Kidney (tissue), 14 donors: ENCODE results near the gene ADARB1. TPM values are rescaled to one million over a fixed set of nuclear protein-coding genes. Genes with fewer than 3 reads are reported as not detected.

Source experiments
- DNase-seq, 5 donors: peaks; one replicate each; pipeline ENCODE4 v3.0.0-alpha.2; 2013 to 2020
- FAIRE-seq: peaks from 2 replicates; lab custom pipeline; 2012; peaks lifted over from hg19 to GRCh38; lab: Jason Lieb, UNC
- H3K27ac ChIP-seq, 2 donors: one replicate each; pipeline ENCODE4 v1.7.0; 2013; ENCODE audit warnings: low read depth in 2 of 2, low read length in 2 of 2, inconsistent platforms in 1 of 2
- H3K27me3 ChIP-seq: one replicate; pipeline ENCODE4 v1.7.1; 2013; ENCODE audit warnings: low read length, inconsistent platforms; ENCODE audit not compliant: control insufficient read depth, insufficient read depth
- H3K36me3 ChIP-seq, 3 donors: one replicate each; pipeline versions ENCODE4 v1.7.0 to v1.7.1; 2013; ENCODE audit warnings: low read length in 3 of 3, control low read depth in 1 of 3, inconsistent platforms in 1 of 3; ENCODE audit not compliant: insufficient read depth in 3 of 3, control insufficient read depth in 2 of 3
- H3K4me1 ChIP-seq, 3 donors: one replicate each; pipeline versions ENCODE4 v1.7.0 to v1.7.1; 2013; ENCODE audit warnings: low read length in 3 of 3, inconsistent platforms in 1 of 3, low read depth in 1 of 3; ENCODE audit not compliant: control insufficient read depth in 2 of 3, insufficient read depth in 2 of 3
- H3K4me3 ChIP-seq, 3 donors: one replicate each; pipeline versions ENCODE4 v1.7.0 to v1.8.1; 2013; ENCODE audit warnings: low read length in 3 of 3, control low read depth in 1 of 3, inconsistent platforms in 1 of 3
- H3K9ac ChIP-seq, 3 donors: one replicate each; pipeline versions ENCODE4 v1.7.0 to v1.7.1; 2013; ENCODE audit warnings: low read length in 3 of 3, control low read depth in 1 of 3, inconsistent platforms in 1 of 3
- H3K9me3 ChIP-seq, 3 donors: one replicate each; pipeline versions ENCODE4 v1.7.0 to v1.7.1; 2013; ENCODE audit warnings: low read length in 3 of 3, control low read depth in 1 of 3, inconsistent platforms in 1 of 3; ENCODE audit not compliant: control insufficient read depth in 2 of 3, insufficient read depth in 1 of 3
- intact Hi-C: fragments of 100-400 bp; cut with DNase I; formaldehyde crosslinking; loops from one replicate; pipeline ENCODE4 v1.11.1; 2022
- polyA plus RNA-seq: library from polyadenylated mRNA; stranded (reverse); fragments of 350-450 nt; fragmentation: Illumina TruSeq; extraction: RNeasy Lipid Tissue Mini Kit (QIAGEN cat#74804); gene quantifications from one replicate; pipeline ENCODE4 v1.2.3, GENCODE V29; 2014; ENCODE audit warnings: low read depth, low replicate concordance; ENCODE audit not compliant: insufficient read depth
- total RNA-seq: library from RNA; stranded (reverse); fragmentation: NEBNext Ultra II Directional; extraction: Animal tissue kit (Norgen Biotek cat#: 25700); gene quantifications from one replicate; pipeline ENCODE4 v1.2.1, GENCODE V29; 2021
- TF ChIP-seq, protein P1 (sequence below): IDR thresholded peaks from 3 replicates; pipeline ENCODE4 v1.5.1; 2012; ENCODE audit warnings: mild to moderate bottlenecking, moderate library complexity, borderline replicate concordance; ENCODE audit not compliant: insufficient read depth; ENCODE audit errors: extremely low read depth
- donor health status: control.
- donor health status: control.
- donor health status: control.
- donor health status: control.
- donor health status: control.
- donor health status: DM: yes; HTN: yes; CAD: no.
- donor health status: Normal renal cell carcinoma (clear cell type).

The ADARB1 gene
- total and polyA plus RNA-seq, 2 donors from 2014 or later: 6.7 to 34.9 TPM

DNA sequence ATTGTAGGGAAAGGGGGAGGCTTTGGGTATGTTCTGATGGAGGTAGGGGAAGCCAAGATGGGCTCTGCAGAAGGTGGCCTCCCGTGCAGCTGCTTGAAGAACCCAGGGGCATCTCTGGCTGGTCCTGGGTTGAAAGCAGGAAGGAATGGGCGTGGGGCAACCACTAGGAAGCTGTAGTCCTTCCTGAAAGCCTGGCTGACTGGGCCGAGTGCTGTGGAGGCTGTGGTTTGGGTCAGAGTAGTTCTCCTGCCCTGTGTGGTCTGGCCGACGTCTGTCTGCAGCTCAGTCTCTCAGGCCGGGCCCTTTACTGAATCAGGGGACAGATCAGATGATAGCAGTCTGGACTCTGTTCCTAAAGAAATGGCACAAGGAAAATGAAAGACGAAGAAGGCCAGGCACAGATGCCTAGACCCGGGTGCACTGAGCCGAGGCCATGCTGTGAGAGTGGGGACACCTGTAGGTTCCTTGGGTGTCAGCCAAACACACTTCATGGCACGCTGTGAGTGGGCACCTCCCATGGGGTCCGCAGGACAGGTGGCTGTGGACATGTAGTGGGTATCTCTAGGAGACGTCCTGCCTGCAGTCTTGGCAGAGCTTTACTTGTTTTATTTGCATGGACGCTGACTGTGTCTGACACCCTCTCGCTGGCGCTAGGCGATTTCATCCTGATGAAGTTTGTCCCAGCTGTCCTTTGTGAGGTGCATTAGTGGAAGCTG is 126.4 kb downstream of the ADARB1 start:
- Histone ChIP-seq H3K9ac (no peak overlapping the region), H3K4me1 (no peaks in the 10 kb centered on the region), H3K36me3 (peaks cover 0 to 6% (median 2%) of the 10 kb centered on the region in 3 donors), H3K4me3 (no peak overlapping the region), H3K9me3 (no peaks in the 10 kb centered on the region), H3K27me3 (no peaks in the 10 kb centered on the region), H3K27ac (no peak overlapping the region)
- DNase-seq: no peak
- FAIRE-seq: no peak
- TF ChIP-seq, protein P1, sequence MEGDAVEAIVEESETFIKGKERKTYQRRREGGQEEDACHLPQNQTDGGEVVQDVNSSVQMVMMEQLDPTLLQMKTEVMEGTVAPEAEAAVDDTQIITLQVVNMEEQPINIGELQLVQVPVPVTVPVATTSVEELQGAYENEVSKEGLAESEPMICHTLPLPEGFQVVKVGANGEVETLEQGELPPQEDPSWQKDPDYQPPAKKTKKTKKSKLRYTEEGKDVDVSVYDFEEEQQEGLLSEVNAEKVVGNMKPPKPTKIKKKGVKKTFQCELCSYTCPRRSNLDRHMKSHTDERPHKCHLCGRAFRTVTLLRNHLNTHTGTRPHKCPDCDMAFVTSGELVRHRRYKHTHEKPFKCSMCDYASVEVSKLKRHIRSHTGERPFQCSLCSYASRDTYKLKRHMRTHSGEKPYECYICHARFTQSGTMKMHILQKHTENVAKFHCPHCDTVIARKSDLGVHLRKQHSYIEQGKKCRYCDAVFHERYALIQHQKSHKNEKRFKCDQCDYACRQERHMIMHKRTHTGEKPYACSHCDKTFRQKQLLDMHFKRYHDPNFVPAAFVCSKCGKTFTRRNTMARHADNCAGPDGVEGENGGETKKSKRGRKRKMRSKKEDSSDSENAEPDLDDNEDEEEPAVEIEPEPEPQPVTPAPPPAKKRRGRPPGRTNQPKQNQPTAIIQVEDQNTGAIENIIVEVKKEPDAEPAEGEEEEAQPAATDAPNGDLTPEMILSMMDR: no peak
- intact Hi-C loops: no loop called here

DNA sequence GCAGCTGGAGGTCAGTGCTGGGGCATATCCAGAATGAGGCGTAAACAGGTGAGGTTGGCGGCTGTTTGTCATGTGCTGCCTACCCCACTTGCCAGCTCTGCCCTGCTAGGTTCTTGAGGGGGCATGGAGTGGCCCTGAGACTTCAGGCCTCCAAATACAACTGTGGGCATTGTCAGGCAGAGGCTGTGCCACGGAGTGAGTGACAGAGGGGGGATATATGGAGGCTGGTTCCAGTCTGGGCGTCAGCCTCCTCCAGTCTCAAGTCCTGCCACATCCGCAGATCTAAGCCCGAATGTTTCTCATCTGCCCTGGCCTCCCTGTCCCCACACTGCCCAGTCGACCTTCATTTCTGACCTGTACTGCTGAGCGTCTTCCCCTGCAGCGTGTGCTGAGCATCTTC is 128.0 kb downstream of the ADARB1 start:
- peaks cover 0 to 6% (median 2%) of the 10 kb centered on the region in 3 donors for H3K36me3 ChIP-seq
- TF ChIP-seq, protein P1: no peak
- H3K4me3 ChIP-seq: no peak overlapping the region
- H3K9me3 ChIP-seq: no peaks in the 10 kb centered on the region
- H3K4me1 ChIP-seq: no peaks in the 10 kb centered on the region
- H3K9ac ChIP-seq: no peak overlapping the region
- H3K27ac ChIP-seq: no peak overlapping the region
- intact Hi-C loops: no loop called here
- DNase-seq (no peak), FAIRE-seq (no peak)
- H3K27me3 ChIP-seq: no peaks in the 10 kb centered on the region

DNA sequence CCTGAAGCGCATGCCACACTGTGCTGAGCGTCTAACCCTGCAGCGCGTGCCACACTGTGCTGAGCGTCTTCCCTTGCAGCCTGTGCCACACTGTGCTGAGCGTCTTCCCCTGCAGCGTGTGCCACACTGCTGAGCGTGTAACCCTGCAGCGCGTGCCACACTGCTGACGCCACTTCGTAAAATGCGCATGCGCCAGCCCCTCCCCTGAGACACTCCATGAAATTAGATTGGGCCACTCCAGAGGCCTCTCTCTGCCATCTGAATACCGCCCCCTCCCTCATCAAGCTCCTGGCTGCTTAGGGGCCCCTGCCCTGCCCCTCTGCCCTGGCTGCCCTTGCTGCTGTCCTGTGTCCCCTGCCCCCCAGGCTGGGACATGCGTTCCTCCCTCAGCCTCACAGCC is 128.5 kb downstream of the ADARB1 start:
- intact Hi-C loops: no loop called here
- Histone ChIP-seq H3K36me3 (peaks cover 0 to 6% (median 2%) of the 10 kb centered on the region in 3 donors), H3K4me1 (no peaks in the 10 kb centered on the region), H3K9me3 (no peaks in the 10 kb centered on the region), H3K9ac (no peak overlapping the region), H3K27me3 (no peaks in the 10 kb centered on the region), H3K27ac (no peak overlapping the region), H3K4me3 (no peak overlapping the region)
- DNase-seq (peak in 1 of 5 donors; percentile 42), FAIRE-seq (no peak)
- TF ChIP-seq, protein P1: no peak
